NB4 (cell line): ENCODE data around the gene GALNT8.
"Not testable (repeated sequence)": the region's sequence is repeated elsewhere in the genome, so short reads cannot be mapped to it uniquely, and the experiment has no call there.

ENCODE experiments used
- DNase-seq: peaks from one replicate; pipeline ENCODE4 v3.0.0; 2010; ENCODE audit warnings: low read depth
- H3K4me3 ChIP-seq: one replicate; pipeline ENCODE4 v1.5.1; 2011; ENCODE audit warnings: mild to moderate bottlenecking, low read depth, low read length, moderate library complexity
- MYC ChIP-seq: IDR thresholded peaks from 2 replicates; pipeline ENCODE4 v1.6.1; 2011; ENCODE audit warnings: low read depth, low read length
- POLR2A ChIP-seq: IDR thresholded peaks from 2 replicates; pipeline ENCODE4 v1.6.1; 2011; ENCODE audit warnings: mild to moderate bottlenecking; ENCODE audit not compliant: insufficient read length; ENCODE audit errors: extremely low read depth
- TF ChIP-seq, protein P1 (sequence below): IDR thresholded peaks from 2 replicates; pipeline ENCODE4 v1.6.1; 2011; ENCODE audit warnings: low read depth, low read length
- TF ChIP-seq, protein P2 (sequence below): IDR thresholded peaks from one replicate; pipeline ENCODE4 v1.5.1; 2012; ENCODE audit warnings: low read depth, low read length

GALNT8 gene

DNA sequence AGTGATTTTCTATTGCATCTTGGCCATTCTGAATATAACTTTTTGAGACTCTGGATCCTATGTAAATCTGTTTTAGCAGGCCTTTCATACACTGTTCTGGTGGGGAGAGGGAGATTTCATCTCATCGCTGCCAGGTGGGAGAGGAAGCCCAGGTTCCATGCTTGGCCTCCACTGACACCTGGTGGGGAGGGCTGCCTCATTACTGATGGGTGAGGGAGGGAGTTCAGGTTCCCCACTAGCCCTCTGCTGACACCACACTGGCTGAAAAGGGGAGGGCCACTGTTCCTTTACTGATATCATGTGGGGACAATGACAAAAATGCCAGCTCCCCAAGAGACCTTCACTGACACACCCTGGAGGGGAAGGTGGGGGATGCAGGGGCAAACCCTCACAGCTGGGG, 2.4 kb upstream of the GALNT8 start:
- no peak for TF ChIP-seq MYC
- TF ChIP-seq, protein P1, sequence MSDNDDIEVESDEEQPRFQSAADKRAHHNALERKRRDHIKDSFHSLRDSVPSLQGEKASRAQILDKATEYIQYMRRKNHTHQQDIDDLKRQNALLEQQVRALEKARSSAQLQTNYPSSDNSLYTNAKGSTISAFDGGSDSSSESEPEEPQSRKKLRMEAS = no peak
- no peak for TF ChIP-seq POLR2A
- TF ChIP-seq, protein P2, sequence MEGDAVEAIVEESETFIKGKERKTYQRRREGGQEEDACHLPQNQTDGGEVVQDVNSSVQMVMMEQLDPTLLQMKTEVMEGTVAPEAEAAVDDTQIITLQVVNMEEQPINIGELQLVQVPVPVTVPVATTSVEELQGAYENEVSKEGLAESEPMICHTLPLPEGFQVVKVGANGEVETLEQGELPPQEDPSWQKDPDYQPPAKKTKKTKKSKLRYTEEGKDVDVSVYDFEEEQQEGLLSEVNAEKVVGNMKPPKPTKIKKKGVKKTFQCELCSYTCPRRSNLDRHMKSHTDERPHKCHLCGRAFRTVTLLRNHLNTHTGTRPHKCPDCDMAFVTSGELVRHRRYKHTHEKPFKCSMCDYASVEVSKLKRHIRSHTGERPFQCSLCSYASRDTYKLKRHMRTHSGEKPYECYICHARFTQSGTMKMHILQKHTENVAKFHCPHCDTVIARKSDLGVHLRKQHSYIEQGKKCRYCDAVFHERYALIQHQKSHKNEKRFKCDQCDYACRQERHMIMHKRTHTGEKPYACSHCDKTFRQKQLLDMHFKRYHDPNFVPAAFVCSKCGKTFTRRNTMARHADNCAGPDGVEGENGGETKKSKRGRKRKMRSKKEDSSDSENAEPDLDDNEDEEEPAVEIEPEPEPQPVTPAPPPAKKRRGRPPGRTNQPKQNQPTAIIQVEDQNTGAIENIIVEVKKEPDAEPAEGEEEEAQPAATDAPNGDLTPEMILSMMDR = no peak
- H3K4me3 ChIP-seq = no peak overlapping the region
- no peak for DNase-seq

DNA sequence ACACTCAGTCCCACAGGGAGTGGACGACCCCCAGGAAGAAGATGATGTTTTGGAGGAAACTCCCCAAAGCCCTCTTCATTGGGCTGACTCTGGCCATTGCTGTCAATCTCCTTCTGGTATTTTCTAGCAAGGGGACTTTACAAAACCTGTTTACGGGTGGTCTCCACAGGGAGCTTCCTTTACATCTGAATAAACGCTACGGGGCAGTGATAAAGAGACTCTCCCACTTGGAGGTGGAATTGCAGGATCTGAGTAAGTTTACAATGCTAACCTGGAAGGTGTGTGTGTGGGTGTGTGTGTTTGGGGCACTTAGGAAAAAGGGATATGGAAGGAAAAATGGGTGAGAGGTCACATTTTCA, 416 bp downstream of the GALNT8 start:
- TF ChIP-seq MYC (no peak), POLR2A (no peak)
- TF ChIP-seq, protein P1 = no peak
- TF ChIP-seq, protein P2 = no peak
- no peak overlapping the region for H3K4me3 ChIP-seq
- no peak for DNase-seq

DNA sequence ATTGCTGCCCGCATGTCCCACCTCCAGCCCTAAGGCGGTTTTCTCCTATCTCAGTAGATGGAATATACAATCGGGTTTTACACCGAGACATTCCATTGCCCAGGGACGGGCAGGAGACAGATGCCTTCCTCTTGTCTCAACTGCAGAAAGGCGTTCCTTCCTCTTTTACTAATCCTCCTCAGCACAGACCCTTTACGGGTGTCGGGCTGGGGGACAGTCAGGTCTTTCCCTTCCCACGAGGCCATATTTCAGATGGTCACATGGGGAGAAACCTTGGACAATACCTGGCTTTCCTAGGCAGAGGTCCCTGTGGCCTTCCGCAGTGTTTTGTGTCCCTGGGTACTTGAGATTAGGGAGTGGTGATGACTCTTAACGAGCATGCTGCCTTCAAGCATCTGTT, 1.4 kb downstream of the GALNT8 start:
- DNase-seq, H3K4me3 ChIP-seq: not testable (repeated sequence)

DNA sequence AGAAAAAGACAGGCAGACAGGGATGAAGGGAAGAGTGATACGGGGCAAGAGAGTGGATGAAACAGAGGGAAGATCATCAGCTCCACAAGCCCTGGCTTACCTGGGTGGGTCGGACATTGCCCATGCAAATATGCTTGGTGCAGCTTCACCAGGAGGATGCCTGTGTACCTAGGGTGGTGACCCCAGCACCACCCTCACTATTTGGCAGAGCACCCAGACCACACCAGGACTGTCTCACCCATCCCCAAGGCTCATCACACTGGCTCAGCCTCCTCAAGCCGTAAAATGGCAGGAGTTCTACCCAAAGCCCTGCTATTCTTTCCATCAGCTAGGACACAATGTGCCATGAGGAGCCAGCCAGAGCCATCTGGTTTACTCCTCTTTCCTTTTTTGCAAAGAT, 3.0 kb downstream of the GALNT8 start:
- no peak overlapping the region for H3K4me3 ChIP-seq
- TF ChIP-seq, protein P1 = no peak
- TF ChIP-seq MYC = no peak
- TF ChIP-seq, protein P2 = no peak
- TF ChIP-seq POLR2A = no peak
- no peak for DNase-seq

DNA sequence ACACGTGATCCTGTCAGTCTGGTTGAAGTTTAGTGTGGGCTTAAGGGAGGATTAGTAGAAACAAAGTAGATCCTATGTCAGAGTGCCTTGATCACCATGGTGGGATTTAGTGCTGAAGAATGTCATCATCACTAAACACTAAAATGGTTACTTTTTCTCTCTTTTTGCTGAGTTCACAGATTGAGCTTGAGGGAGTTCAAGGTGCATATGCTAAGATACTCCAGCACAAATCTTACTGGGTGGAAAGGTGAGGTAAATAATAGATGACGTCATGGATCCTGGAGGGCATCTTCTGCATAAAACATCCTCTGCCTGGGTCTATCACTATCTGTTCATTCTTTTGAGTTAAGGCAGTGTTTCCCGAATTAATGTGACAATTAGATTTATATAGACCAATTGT, 4.9 kb downstream of the GALNT8 start:
- no peak for DNase-seq
- H3K4me3 ChIP-seq = no peak overlapping the region
- TF ChIP-seq, protein P2 = no peak
- no peak for TF ChIP-seq MYC
- TF ChIP-seq, protein P1 = no peak
- TF ChIP-seq POLR2A = no peak

DNA sequence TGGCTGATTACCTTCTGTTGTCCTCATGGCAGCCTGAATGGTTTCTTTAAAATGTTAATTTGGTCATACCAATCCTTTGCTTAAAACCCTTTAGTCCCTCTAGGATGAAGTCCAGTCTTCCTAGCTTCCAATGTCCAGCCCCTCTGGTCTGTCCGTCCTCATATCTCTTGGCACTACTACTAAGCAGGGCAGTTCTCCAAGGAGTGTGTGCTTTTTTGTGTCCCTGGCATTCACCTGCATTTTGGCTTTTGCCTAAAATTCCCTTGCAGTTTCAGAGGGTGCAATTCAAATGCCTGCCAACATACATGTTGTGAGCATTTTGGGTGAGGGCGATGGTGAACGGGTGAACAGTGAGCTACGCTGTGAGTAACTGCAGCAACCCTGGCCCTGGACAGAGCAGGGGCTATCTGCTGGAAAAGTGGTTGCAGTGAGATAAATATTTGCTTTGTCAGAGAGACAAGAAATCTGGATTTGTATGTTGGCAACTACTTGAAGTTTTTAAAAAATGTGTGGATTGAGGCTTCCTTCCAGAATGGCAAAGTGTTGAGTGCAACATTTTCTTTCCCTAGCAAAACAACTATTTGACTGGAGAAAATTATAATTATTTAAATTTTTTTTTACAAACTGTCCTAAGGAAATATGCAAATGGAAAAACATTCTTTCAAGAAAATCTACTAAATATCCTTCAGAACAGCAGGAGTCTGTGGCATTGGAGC, 14.6 kb downstream of the GALNT8 start:
- TF ChIP-seq POLR2A (no peak), MYC (no peak)
- TF ChIP-seq, protein P1 = no peak
- TF ChIP-seq, protein P2 = no peak
- DNase-seq = no peak

More for the DNA sequence above, 14.6 kb downstream of the GALNT8 start:
- H3K4me3 ChIP-seq = no peak overlapping the region
